ENCODE measurements around the gene TELO2.

DNA sequence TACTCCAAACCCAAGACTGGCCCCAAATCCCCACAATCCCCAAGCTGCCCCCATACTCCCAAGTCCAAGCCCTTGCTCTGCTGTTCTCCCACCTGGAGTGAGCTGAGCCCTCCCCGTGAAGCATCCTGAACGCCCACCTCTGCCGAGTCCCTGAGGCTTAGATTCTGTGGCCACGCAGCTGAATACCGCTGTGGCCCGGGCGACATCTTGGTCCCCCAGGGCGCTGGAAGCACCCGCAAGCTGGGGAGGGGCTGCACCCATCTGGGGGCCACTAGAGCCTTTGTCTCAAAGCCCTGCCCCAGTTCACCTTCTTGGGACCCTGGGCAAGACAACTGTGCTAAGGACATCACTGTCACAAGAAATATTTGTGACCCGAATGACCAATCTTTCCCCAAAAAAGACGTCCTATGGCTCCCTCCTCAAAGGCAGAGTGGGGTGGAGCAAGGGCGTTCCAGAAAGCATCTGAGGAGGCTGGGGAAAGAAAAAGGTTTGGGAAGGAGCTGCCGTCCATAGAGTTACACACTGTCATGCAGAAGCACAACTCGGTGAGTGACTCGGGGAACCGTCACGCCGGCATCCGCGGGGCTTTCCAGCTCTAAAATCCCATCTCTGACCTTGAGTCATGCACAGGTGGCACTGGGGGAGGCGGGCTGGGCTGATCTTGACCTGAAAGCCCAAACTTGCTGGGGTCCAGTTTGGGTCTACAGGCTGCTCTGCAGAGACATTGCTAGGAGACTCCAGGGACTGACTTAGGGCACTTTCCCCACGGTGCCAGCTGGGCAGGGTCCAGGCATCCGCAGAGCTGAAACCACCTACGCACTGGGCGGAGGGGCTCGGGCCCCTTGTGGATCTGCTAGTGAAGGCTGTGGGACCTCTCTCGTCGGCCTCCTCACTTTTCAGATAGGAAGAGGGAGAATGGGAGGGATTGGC, 11.0 kb upstream of the TELO2 start:
- no peak for TF ChIP-seq CTBP1 (IDR thresholded peaks at IDR 0.05; ENCODE audit: borderline replicate concordance)
- TF ChIP-seq NFRKB (IDR thresholded peaks at IDR 0.05), result no peak
- no peak for TF ChIP-seq FOXM1 (IDR thresholded peaks at IDR 0.05; ENCODE audit: borderline replicate concordance)
- TF ChIP-seq FOXK2 (IDR thresholded peaks at IDR 0.05), result no peak
- TF ChIP-seq SUZ12 (IDR thresholded peaks at IDR 0.05), result no peak
- no peak for TF ChIP-seq ZNF384 (IDR thresholded peaks at IDR 0.05)
- no peak for TF ChIP-seq TARDBP (IDR thresholded peaks at IDR 0.05)
